Right renal cortex interstitium (tissue), 3 donors: ENCODE measurements around the gene RPS25. TPM values are rescaled to one million over a fixed set of nuclear protein-coding genes. Genes with fewer than 3 reads are reported as not detected.
"Not testable (repeated sequence)": the region's sequence is repeated elsewhere in the genome, so short reads cannot be mapped to it uniquely, and the experiment has no call there.

Source experiments
- DNase-seq, 3 donors: peaks; one replicate each; pipeline ENCODE4 v3.0.0-alpha.2; 2013; ENCODE audit warnings: low read depth in 3 of 3, low spot score in 2 of 3
- polyA plus RNA-seq, 3 donors: library from polyadenylated mRNA; unstranded; fragments of 120-200 nt; gene quantifications; one replicate each; pipeline ENCODE4 v1.2.1, GENCODE V29; 2013; ENCODE audit not compliant: insufficient read length in 3 of 3

Gene RPS25
- polyA plus RNA-seq, 3 donors, result 1,153 to 1,249 (median 1,180) TPM

- no peak for DNase-seq
Observed at GRCh38 chr11:119041821-119042514, 23.8 kb upstream of the RPS25 start.

GRCh38 chr11:119039471-119039870, 21.3 kb upstream of the RPS25 start:
- DNase-seq, result not testable (repeated sequence)

GRCh38 chr11:119038884-119039283, 20.7 kb upstream of the RPS25 start:
- no peak for DNase-seq

GRCh38 chr11:119034813-119035212, 16.7 kb upstream of the RPS25 start:
- no peak for DNase-seq

- not testable (repeated sequence) for DNase-seq
Observed at GRCh38 chr11:119033421-119033820, 15.3 kb upstream of the RPS25 start.

- DNase-seq, result no peak
Observed at GRCh38 chr11:119031912-119032280, 13.8 kb upstream of the RPS25 start.

GRCh38 chr11:119030329-119031047, 12.3 kb upstream of the RPS25 start, which contains the start of gene SLC37A4:
Gene SLC37A4 (minus strand): TSS chr11:119030877.
- DNase-seq, result peak; percentile 87 to 94 (median 88)

GRCh38 chr11:119030029-119030328, 11.8 kb upstream of the RPS25 start:
- no peak for DNase-seq

GRCh38 chr11:119029340-119030028, 11.3 kb upstream of the RPS25 start:
- DNase-seq, result no peak

- DNase-seq, result no peak
Observed at GRCh38 chr11:119029069-119029339, 10.9 kb upstream of the RPS25 start.

GRCh38 chr11:119028346-119029068, 10.4 kb upstream of the RPS25 start:
- no peak for DNase-seq

GRCh38 chr11:119027561-119028345, 9.6 kb upstream of the RPS25 start:
- DNase-seq, result no peak

- no peak for DNase-seq
Observed at GRCh38 chr11:119026970-119027369, 8.8 kb upstream of the RPS25 start.

- DNase-seq, result no peak
Observed at GRCh38 chr11:119025978-119026766, 8.0 kb upstream of the RPS25 start.

GRCh38 chr11:119025541-119025940, 7.4 kb upstream of the RPS25 start:
- no peak for DNase-seq

- DNase-seq, result no peak
Observed at GRCh38 chr11:119025099-119025473, 6.9 kb upstream of the RPS25 start.

- DNase-seq, result no peak
Observed at GRCh38 chr11:119024430-119025098, 6.4 kb upstream of the RPS25 start.

GRCh38 chr11:119023741-119024140, 5.6 kb upstream of the RPS25 start:
- DNase-seq, result no peak

GRCh38 chr11:119021631-119022030, 3.5 kb upstream of the RPS25 start:
- no peak for DNase-seq
